ENCODE measurements around the gene CDK13.
A peak's percentile ranks its signal among the peaks of the same experiment; 100 is the strongest.

CDK13 gene

GRCh38 chr7:39934132-39934531, 15.9 kb upstream of the CDK13 start:
- TF ChIP-seq, protein P1, sequence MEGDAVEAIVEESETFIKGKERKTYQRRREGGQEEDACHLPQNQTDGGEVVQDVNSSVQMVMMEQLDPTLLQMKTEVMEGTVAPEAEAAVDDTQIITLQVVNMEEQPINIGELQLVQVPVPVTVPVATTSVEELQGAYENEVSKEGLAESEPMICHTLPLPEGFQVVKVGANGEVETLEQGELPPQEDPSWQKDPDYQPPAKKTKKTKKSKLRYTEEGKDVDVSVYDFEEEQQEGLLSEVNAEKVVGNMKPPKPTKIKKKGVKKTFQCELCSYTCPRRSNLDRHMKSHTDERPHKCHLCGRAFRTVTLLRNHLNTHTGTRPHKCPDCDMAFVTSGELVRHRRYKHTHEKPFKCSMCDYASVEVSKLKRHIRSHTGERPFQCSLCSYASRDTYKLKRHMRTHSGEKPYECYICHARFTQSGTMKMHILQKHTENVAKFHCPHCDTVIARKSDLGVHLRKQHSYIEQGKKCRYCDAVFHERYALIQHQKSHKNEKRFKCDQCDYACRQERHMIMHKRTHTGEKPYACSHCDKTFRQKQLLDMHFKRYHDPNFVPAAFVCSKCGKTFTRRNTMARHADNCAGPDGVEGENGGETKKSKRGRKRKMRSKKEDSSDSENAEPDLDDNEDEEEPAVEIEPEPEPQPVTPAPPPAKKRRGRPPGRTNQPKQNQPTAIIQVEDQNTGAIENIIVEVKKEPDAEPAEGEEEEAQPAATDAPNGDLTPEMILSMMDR (IDR thresholded peaks at IDR 0.05; ENCODE audit: low read length, missing control alignments) = no peak
- no peak overlapping the region for H3K4me3 ChIP-seq (replicated peaks; ENCODE audit: low read depth, low read length)
- no peak for DNase-seq (ENCODE audit: low read depth)

GRCh38 chr7:39936761-39937160, 13.3 kb upstream of the CDK13 start:
- DNase-seq (ENCODE audit: low read depth) = no peak
- H3K4me3 ChIP-seq (replicated peaks; ENCODE audit: low read depth, low read length) = no peak overlapping the region
- TF ChIP-seq, protein P1 (IDR thresholded peaks at IDR 0.05; ENCODE audit: low read length, missing control alignments) = no peak

DNA sequence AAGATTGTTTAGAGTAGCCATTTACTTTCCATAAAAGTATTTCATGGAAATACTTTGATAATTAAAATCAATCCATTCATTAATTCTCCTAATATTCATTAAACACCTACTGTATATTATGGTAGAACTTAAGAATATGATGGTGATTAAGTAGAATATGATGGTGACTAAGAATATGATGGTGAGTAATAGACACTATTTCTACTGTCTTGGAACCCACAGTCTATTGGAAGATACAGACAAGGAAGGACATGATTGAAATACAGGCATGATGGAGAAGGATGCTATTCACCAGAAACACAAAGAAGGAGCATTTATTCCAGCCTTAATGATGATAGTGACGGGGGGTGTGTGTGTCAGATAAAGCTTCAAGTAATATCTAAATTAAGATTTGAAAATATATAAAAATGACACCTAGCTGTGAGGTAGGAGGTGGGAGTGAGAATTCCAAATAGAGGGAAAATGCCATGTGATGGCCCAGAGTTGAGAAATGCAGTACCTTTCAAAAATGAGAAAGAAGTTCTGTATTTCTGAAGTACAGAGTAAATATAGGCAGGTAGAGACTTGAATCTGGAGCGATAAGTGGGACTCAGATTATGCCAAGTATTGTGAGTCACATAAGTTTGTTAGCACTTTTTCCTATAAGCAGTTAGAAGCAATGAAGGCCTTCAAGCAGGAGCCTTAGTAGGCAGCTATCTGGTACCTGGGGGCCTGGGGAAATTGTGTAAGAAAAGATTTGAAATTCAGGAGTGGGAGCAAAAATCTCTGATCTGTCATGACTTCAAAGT, 12.5 kb upstream of the CDK13 start:
- TF ChIP-seq, protein P1 (IDR thresholded peaks at IDR 0.05; ENCODE audit: low read length, missing control alignments) = no peak
- H3K4me3 ChIP-seq (replicated peaks; ENCODE audit: low read depth, low read length) = no peak overlapping the region
- DNase-seq (ENCODE audit: low read depth) = no peak

GRCh38 chr7:39942883-39943282, 7.2 kb upstream of the CDK13 start:
- TF ChIP-seq, protein P1 (IDR thresholded peaks at IDR 0.05; ENCODE audit: low read length, missing control alignments) = no peak
- DNase-seq (ENCODE audit: low read depth) = no peak
- H3K4me3 ChIP-seq (replicated peaks; ENCODE audit: low read depth, low read length) = no peak overlapping the region

DNA sequence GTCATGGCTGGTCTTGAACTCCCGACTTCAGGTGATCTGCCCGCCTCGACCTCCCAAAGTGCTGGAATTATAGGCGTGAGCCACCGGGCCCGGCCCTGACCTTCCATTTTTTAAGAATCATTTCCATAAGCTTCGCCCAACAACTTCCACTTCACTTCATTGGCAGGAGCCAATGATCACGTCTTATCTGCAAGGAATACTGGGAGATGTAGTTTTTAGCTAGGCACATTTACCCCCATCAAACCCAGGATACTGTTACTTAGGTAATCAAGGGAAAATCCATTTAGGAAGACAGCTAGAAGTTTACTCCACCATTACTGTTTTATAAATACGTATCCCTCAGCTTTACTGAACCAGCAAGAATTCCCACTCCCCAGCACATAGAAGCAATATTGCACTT, 3.4 kb upstream of the CDK13 start:
- TF ChIP-seq, protein P1 (IDR thresholded peaks at IDR 0.05; ENCODE audit: low read length, missing control alignments) = no peak
- no peak for DNase-seq (ENCODE audit: low read depth)
- H3K4me3 ChIP-seq (replicated peaks; ENCODE audit: low read depth, low read length) = no peak overlapping the region

- DNase-seq (ENCODE audit: low read depth) = no peak
- peak overlapping the region; percentile 63 for H3K4me3 ChIP-seq (replicated peaks; ENCODE audit: low read depth, low read length)
These were observed 1.6 kb upstream of the CDK13 start for GRCh38 chr7:39948375-39948955.

More at GRCh38 chr7:39948375-39948955, 1.6 kb upstream of the CDK13 start:
- TF ChIP-seq, protein P1 (IDR thresholded peaks at IDR 0.05; ENCODE audit: low read length, missing control alignments) = no peak

Measured in fibroblast of pulmonary artery (primary cell).